GM18867 (cell line): ENCODE measurements around the gene PFN4.
"Not testable (repeated sequence)": the region's sequence is repeated elsewhere in the genome, so short reads cannot be mapped to it uniquely, and the experiment has no call there.

Experiments used
- ATAC-seq: cut with Tn5 transposase; IDR thresholded peaks from one replicate; pipeline ENCODE4 v1.9.1; 2021; ENCODE audit warnings: mild to moderate bottlenecking, moderate library complexity; ENCODE audit not compliant: unreplicated experiment

Gene PFN4

GRCh38 chr2:24115057-24115456 lies 8.1 kb downstream of the PFN4 start:
- no peak for ATAC-seq

GRCh38 chr2:24111407-24111901 lies 11.7 kb downstream of the PFN4 start:
- no peak for ATAC-seq

- ATAC-seq, result no peak
Measured at GRCh38 chr2:24110660-24111303, 12.4 kb downstream of the PFN4 start.

GRCh38 chr2:24109431-24109830 lies 13.7 kb downstream of the PFN4 start:
- ATAC-seq, result not testable (repeated sequence)

GRCh38 chr2:24107336-24107735 lies 15.8 kb downstream of the PFN4 start:
- no peak for ATAC-seq

GRCh38 chr2:24106786-24107185 lies 16.3 kb downstream of the PFN4 start:
- ATAC-seq, result no peak

GRCh38 chr2:24105816-24106215 lies 17.3 kb downstream of the PFN4 start:
- no peak for ATAC-seq

- ATAC-seq, result no peak
Measured at GRCh38 chr2:24104906-24105305, 18.2 kb downstream of the PFN4 start.

- ATAC-seq, result no peak
Measured at GRCh38 chr2:24104110-24104650, 19.0 kb downstream of the PFN4 start.

GRCh38 chr2:24102677-24103076 lies 20.5 kb downstream of the PFN4 start:
- ATAC-seq, result no peak

GRCh38 chr2:24101992-24102391 lies 21.1 kb downstream of the PFN4 start:
- no peak for ATAC-seq

- not testable (repeated sequence) for ATAC-seq
Measured at GRCh38 chr2:24100732-24101131, 22.4 kb downstream of the PFN4 start.

GRCh38 chr2:24095171-24095677 lies 27.9 kb downstream of the PFN4 start:
- ATAC-seq, result not testable (repeated sequence)

GRCh38 chr2:24093270-24093669 lies 29.9 kb downstream of the PFN4 start:
- not testable (repeated sequence) for ATAC-seq

- no peak for ATAC-seq
Measured at GRCh38 chr2:24088821-24089359, 34.2 kb downstream of the PFN4 start.

GRCh38 chr2:24087032-24087431 lies 36.1 kb downstream of the PFN4 start:
- no peak for ATAC-seq

- no peak for ATAC-seq
Measured at GRCh38 chr2:24086241-24086640, 36.9 kb downstream of the PFN4 start.

GRCh38 chr2:24085200-24085489 lies 38.0 kb downstream of the PFN4 start:
- ATAC-seq, result no peak

- peak; percentile 81 for ATAC-seq
Measured at GRCh38 chr2:24084386-24085199, 38.5 kb downstream of the PFN4 start, which contains the start of gene TP53I3. TSS of gene TP53I3 (minus strand) at chr2:24084834. CDS start at chr2:24084326, 508 bp downstream.

- peak; percentile 81 for ATAC-seq
Measured at GRCh38 chr2:24083567-24084385, 39.4 kb downstream of the PFN4 start.
